H1 (cell line): Measurements from ENCODE around the gene FXYD3. TPM values are rescaled to one million over a fixed set of nuclear protein-coding genes. Genes with fewer than 3 reads are reported as not detected.

Experiments used
- CTCF ChIA-PET: fragments of 300-600 bp; sonication (Branson Sonifier 250); formaldehyde crosslinking; loops from one replicate; lab custom pipeline; 2021; ENCODE audit not compliant: partially characterized antibody; lab: Charles Lee
- POLR2A ChIA-PET: fragments of 300-600 bp; sonication (Branson Sonifier 250); formaldehyde crosslinking; loops from one replicate; lab custom pipeline; 2021; ENCODE audit warnings: inconsistent platforms; ENCODE audit not compliant: partially characterized antibody; lab: Charles Lee
- DNase-seq, 2 experiments: peaks; one replicate each; pipeline versions ENCODE4 v3.0.0 to v3.0.0-alpha.2; 2010 to 2022; ENCODE audit warnings: low spot score in 2 of 2, low read depth in 1 of 2, mixed read lengths in 1 of 2
- FAIRE-seq: peaks from 2 replicates; lab custom pipeline; 2011; peaks lifted over from hg19 to GRCh38; lab: Jason Lieb, UNC
- H2AFZ ChIP-seq: 2 replicates; pipeline ENCODE4 v1.8.1; 2012; ENCODE audit warnings: low read length, inconsistent platforms
- H2AK5ac ChIP-seq: 2 replicates; pipeline ENCODE4 v1.6.1; 2013; ENCODE audit warnings: low read depth, low read length
- H2BK120ac ChIP-seq: replicated peaks from 2 replicates; pipeline ENCODE3; 2013; ENCODE audit warnings: low read depth, low read length, inconsistent platforms
- H2BK12ac ChIP-seq: 2 replicates; pipeline ENCODE4 v1.6.1; 2013; ENCODE audit warnings: low read depth, low read length
- H2BK15ac ChIP-seq: 2 replicates; pipeline ENCODE4 v1.6.1; 2013; ENCODE audit warnings: low read length
- H2BK20ac ChIP-seq: 2 replicates; pipeline ENCODE4 v1.6.1; 2013; ENCODE audit warnings: low read length
- H2BK5ac ChIP-seq: 2 replicates; pipeline ENCODE4 v1.6.1; 2013; ENCODE audit warnings: low read depth, low read length
- H3K14ac ChIP-seq: 2 replicates; pipeline ENCODE4 v1.6.1; 2013; ENCODE audit warnings: inconsistent platforms; ENCODE audit not compliant: insufficient read length
- H3K18ac ChIP-seq: 2 replicates; pipeline ENCODE4 v1.6.1; 2013; ENCODE audit warnings: low read length; ENCODE audit errors: extremely low read depth
- H3K23ac ChIP-seq: 2 replicates; pipeline ENCODE4 v1.6.1; 2013; ENCODE audit warnings: inconsistent platforms; ENCODE audit not compliant: insufficient read length
- H3K23me2 ChIP-seq: 2 replicates; pipeline ENCODE4 v1.6.1; 2013; ENCODE audit warnings: low read depth, low read length
- H3K27ac ChIP-seq: 2 replicates; pipeline ENCODE4 v1.6.1; 2011; ENCODE audit warnings: low read depth, low read length, inconsistent platforms
- H3K27me3 ChIP-seq, 4 experiments: replicated peaks in 1 of 4; 1 replicate in 1 of 4; 2 replicates in 3 of 4; pipeline versions ENCODE4 v1.6.1 to v1.8.1; 2011 to 2013; ENCODE audit warnings: low read length in 3 of 4, mild to moderate bottlenecking in 3 of 4, inconsistent platforms in 2 of 4, mixed read lengths in 2 of 4, moderate library complexity in 1 of 4; ENCODE audit not compliant: control insufficient read depth in 3 of 4, insufficient read depth in 3 of 4; ENCODE audit errors: extremely low read depth in 1 of 4
- H3K36me3 ChIP-seq, 4 experiments: 2 replicates each; pipeline versions ENCODE4 v1.6.1 to v1.8.1; 2011 to 2013; ENCODE audit warnings: mild to moderate bottlenecking in 4 of 4, low read length in 3 of 4, moderate library complexity in 2 of 4, control low read depth in 1 of 4, inconsistent platforms in 1 of 4; ENCODE audit not compliant: insufficient read depth in 4 of 4, control insufficient read depth in 2 of 4
- H3K4ac ChIP-seq: replicated peaks from 2 replicates; pipeline ENCODE3; 2013; ENCODE audit warnings: low read length, low read depth, mixed read lengths, inconsistent platforms; ENCODE audit not compliant: insufficient read length
- H3K4me1 ChIP-seq, 4 experiments: replicated peaks in 1 of 4; 1 replicate in 1 of 4; 2 replicates in 3 of 4; pipeline versions ENCODE4 v1.6.1 to v1.8.1; 2011 to 2013; ENCODE audit warnings: low read length in 3 of 4, inconsistent platforms in 2 of 4, mixed read lengths in 1 of 4; ENCODE audit not compliant: insufficient read depth in 4 of 4, control insufficient read depth in 3 of 4
- H3K4me2 ChIP-seq, 2 experiments: 2 replicates each; pipeline versions ENCODE4 v1.6.1 to v1.8.1; 2011 to 2013; ENCODE audit warnings: low read depth in 2 of 2, low read length in 2 of 2, control low read depth in 1 of 2, inconsistent platforms in 1 of 2, mild to moderate bottlenecking in 1 of 2; ENCODE audit not compliant: insufficient read depth in 1 of 2
- H3K4me3 ChIP-seq, 4 experiments: fragments of 200-600, 300-600 bp in 1 of 4; sonication (generic), shearing (Covaris generic), sonication (Bioruptor Twin) in 1 of 4; 2 replicates each; pipeline versions ENCODE4 v1.5.1 to v1.8.1; 2011 to 2016; ENCODE audit warnings: low read length in 4 of 4, low read depth in 3 of 4, control low read depth in 2 of 4, inconsistent platforms in 2 of 4, mild to moderate bottlenecking in 2 of 4, mixed read lengths in 1 of 4, moderate library complexity in 1 of 4; ENCODE audit not compliant: insufficient read depth in 2 of 4; ENCODE audit errors: extremely low read depth in 1 of 4
- H3K56ac ChIP-seq: replicated peaks from 2 replicates; pipeline ENCODE3; 2013; ENCODE audit warnings: low read depth, mild to moderate bottlenecking, mixed read lengths, low read length, inconsistent platforms; ENCODE audit not compliant: insufficient read length
- H3K79me1 ChIP-seq: 2 replicates; pipeline ENCODE4 v1.6.1; 2013; ENCODE audit warnings: low read depth, low read length, control low read depth
- H3K79me2 ChIP-seq, 2 experiments: 2 replicates each; pipeline versions ENCODE4 v1.6.1 to v1.8.1; 2012 to 2013; ENCODE audit warnings: low read length in 2 of 2, mild to moderate bottlenecking in 2 of 2, inconsistent platforms in 1 of 2; ENCODE audit not compliant: insufficient read depth in 2 of 2, control insufficient read depth in 1 of 2
- H3K9ac ChIP-seq, 4 experiments: replicated peaks in 1 of 4; 1 replicate in 1 of 4; 2 replicates in 3 of 4; pipeline versions ENCODE4 v1.6.1 to v1.8.1; 2011 to 2013; ENCODE audit warnings: low read depth in 3 of 4, low read length in 3 of 4, control low read depth in 2 of 4, mild to moderate bottlenecking in 2 of 4, moderate library complexity in 2 of 4, inconsistent platforms in 1 of 4; ENCODE audit errors: extremely low read depth in 1 of 4
- H3K9me3 ChIP-seq, 2 experiments: 2 replicates each; pipeline versions ENCODE4 v1.6.1 to v1.8.1; 2012 to 2013; ENCODE audit warnings: mild to moderate bottlenecking in 2 of 2, moderate library complexity in 2 of 2, control low read depth in 1 of 2, inconsistent platforms in 1 of 2, low read depth in 1 of 2, low read length in 1 of 2, mixed read lengths in 1 of 2; ENCODE audit not compliant: insufficient read depth in 2 of 2
- H4K20me1 ChIP-seq, 2 experiments: replicated peaks in 1 of 2; 2 replicates each; pipeline versions ENCODE3 to v1.8.1; 2011 to 2013; ENCODE audit warnings: inconsistent platforms in 2 of 2, low read length in 2 of 2, mild to moderate bottlenecking in 1 of 2; ENCODE audit not compliant: insufficient read depth in 2 of 2, control insufficient read depth in 1 of 2
- H4K5ac ChIP-seq: 2 replicates; pipeline ENCODE4 v1.6.1; 2013; ENCODE audit warnings: low read length, low read depth, mixed read lengths, inconsistent platforms; ENCODE audit not compliant: insufficient read length
- H4K8ac ChIP-seq: 2 replicates; pipeline ENCODE4 v1.8.0; 2013; ENCODE audit warnings: mild to moderate bottlenecking, moderate library complexity, low read length, inconsistent platforms; ENCODE audit not compliant: insufficient read depth; ENCODE audit errors: extremely low read depth
- H4K91ac ChIP-seq: replicated peaks from 2 replicates; pipeline ENCODE3; 2013; ENCODE audit warnings: low read length, mixed read lengths, inconsistent platforms; ENCODE audit not compliant: insufficient read length
- CHD1 ChIP-seq: IDR thresholded peaks from 2 replicates; pipeline ENCODE4 v1.6.1; 2012; ENCODE audit warnings: low read depth, low read length, improper control_type of control experiment
- GABPA ChIP-seq: IDR thresholded peaks from 2 replicates; pipeline ENCODE4 v1.6.1; 2011; ENCODE audit warnings: mild to moderate bottlenecking, low read length, moderate library complexity, borderline replicate concordance; ENCODE audit not compliant: insufficient read depth
- RFX5 ChIP-seq: IDR thresholded peaks from 2 replicates; pipeline ENCODE4 v1.6.1; 2011; ENCODE audit warnings: low read depth, low read length, improper control_type of control experiment, borderline replicate concordance
- SIRT6 ChIP-seq: IDR thresholded peaks from one replicate; pipeline ENCODE4 v1.7.1; 2012; ENCODE audit warnings: low read length, inconsistent platforms
- SIX5 ChIP-seq: IDR thresholded peaks from 2 replicates; pipeline ENCODE4 v1.6.1; 2011; ENCODE audit warnings: mild to moderate bottlenecking, low read depth, low read length
- TEAD4 ChIP-seq: IDR thresholded peaks from 2 replicates; pipeline ENCODE4 v1.6.1; 2012; ENCODE audit warnings: low read depth, low read length, inconsistent platforms, mixed read lengths
- WGBS, 2 experiments: shearing (Covaris generic) in 1 of 2; methylation state at CpG; one replicate each; pipeline versions ENCODE4 v1.1.6 to v1.1.7; 2013 to 2015; ENCODE audit warnings: low lambda C conversion rate in 2 of 2, mixed read lengths in 2 of 2, inconsistent platforms in 1 of 2, low coverage in 1 of 2, missing lambda C conversion rate in 1 of 2; ENCODE audit not compliant: insufficient replicate concordance in 2 of 2, insufficient coverage in 1 of 2, insufficient read length in 1 of 2; ENCODE audit errors: extremely low coverage in 1 of 2, missing lambda C conversion rate in 1 of 2; 5-methylcytosine and 5-hydroxymethylcytosine counted together
- polyA plus RNA-seq, 7 experiments: library from polyadenylated mRNA; depleted of rRNA in 3 of 7; stranded (reverse) in 5 of 7; unstranded in 2 of 7; fragments of >200 nt in 5 of 7; fragments of 200-250 nt in 2 of 7; gene quantifications; 1 replicate in 5 of 7; 2 replicates in 1 of 7; 4 replicates in 1 of 7; pipeline versions ENCODE4 v1.2.1 to v1.2.3, GENCODE V29; 2011 to 2013; ENCODE audit warnings: missing spikeins in 2 of 7, mixed read lengths in 2 of 7
- total RNA-seq: library from RNA; stranded (reverse); fragmentation: NEBNext Ultra II Directional; extraction: Animal tissue kit (Norgen Biotek cat#: 25700); gene quantifications from 2 replicates; pipeline ENCODE4 v1.2.1, GENCODE V29; 2021
- TF ChIP-seq, protein P1 (sequence below): IDR thresholded peaks from 2 replicates; pipeline ENCODE4 v1.6.1; 2011; ENCODE audit warnings: low read length, improper control_type of control experiment
- TF ChIP-seq, protein P2 (sequence below): IDR thresholded peaks from 2 replicates; pipeline ENCODE4 v1.6.1; 2011; ENCODE audit warnings: low read depth, mild to moderate bottlenecking, low read length; ENCODE audit not compliant: insufficient read depth
- TF ChIP-seq, protein P3 (sequence below), 3 experiments: IDR thresholded peaks; 1 replicate in 2 of 3; 2 replicates in 1 of 3; pipeline versions ENCODE4 v1.5.1 to v1.6.1; 2011; ENCODE audit warnings: low read length in 3 of 3, mild to moderate bottlenecking in 3 of 3, inconsistent platforms in 2 of 3, low read depth in 1 of 3, moderate library complexity in 1 of 3; ENCODE audit not compliant: insufficient read depth in 1 of 3; ENCODE audit errors: control extremely low read depth in 1 of 3

FXYD3 gene
- total and polyA plus RNA-seq, 2 of the 8 experiments (the other 6 are each of a cell fraction or from before 2014, with no cell fraction given): 0.33 TPM; not detected in 1

DNA sequence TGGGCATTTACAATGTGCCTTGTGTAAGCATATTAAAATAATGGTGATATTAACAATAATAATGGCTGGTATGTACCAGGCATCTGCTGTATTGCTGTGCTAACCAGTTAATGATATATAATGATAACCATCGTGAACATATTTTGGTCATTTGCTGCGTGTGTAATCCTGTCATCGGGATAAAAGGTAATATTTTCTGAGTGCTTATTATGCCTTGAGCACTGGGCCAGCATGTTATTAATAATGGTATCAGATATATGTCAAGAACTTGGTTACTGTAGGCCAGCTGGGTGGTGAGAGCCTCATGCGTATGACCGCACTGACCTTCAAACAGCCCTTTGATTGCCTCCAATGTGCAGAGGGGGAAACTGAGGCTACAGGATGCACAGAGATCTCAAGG, 22.2 kb upstream of the FXYD3 start:
- Histone ChIP-seq H2BK20ac (no peak overlapping the region), H4K20me1 (no peaks in the 10 kb centered on the region), H3K79me2 (no peaks in the 10 kb centered on the region), H3K9me3 (no peaks in the 10 kb centered on the region), H3K4me1 (peaks cover 3 to 9% (median 6%) of the 10 kb centered on the region in 4 experiments; a peak in 6 of 7 replicates), H2AK5ac (no peak overlapping the region; the same call in 1 of the 2 replicates), H2BK120ac (no peak overlapping the region), H4K8ac (no peak overlapping the region), H3K14ac (no peak overlapping the region), H3K9ac (no peak overlapping the region), H2BK12ac (no peak overlapping the region), H3K23ac (no peak overlapping the region), H2BK15ac (no peak overlapping the region), H2BK5ac (no peak overlapping the region), H3K4me3 (no peak overlapping the region), H3K27me3 (no peaks in the 10 kb centered on the region), H3K4me2 (no peak overlapping the region), H3K4ac (no peak overlapping the region), H3K79me1 (no peaks in the 10 kb centered on the region), H3K56ac (no peak overlapping the region), H2AFZ (no peak overlapping the region), H4K5ac (no peak overlapping the region), H4K91ac (no peak overlapping the region), H3K23me2 (peaks cover 5% of the 10 kb centered on the region; the same call in 1 of the 2 replicates)
- CTCF ChIA-PET: interaction anchor here (0.9 to 5.1 kb wide), 6 partner anchors 10 to 50 kb away, joined by 3 to 56 read pairs (median 6); partner anchors contain the start of gene LGI4
- POLR2A ChIA-PET: interaction anchor here (1.0 kb wide), 1 partner anchor 38 kb away, joined by 3 read pairs; no protein-coding TSS in a partner anchor
- no peak for DNase-seq
- FAIRE-seq: no peak
- TF ChIP-seq SIRT6 (no peak), CHD1 (no peak), GABPA (no peak), TEAD4 (no peak), SIX5 (no peak), RFX5 (no peak)
- TF ChIP-seq, protein P1, sequence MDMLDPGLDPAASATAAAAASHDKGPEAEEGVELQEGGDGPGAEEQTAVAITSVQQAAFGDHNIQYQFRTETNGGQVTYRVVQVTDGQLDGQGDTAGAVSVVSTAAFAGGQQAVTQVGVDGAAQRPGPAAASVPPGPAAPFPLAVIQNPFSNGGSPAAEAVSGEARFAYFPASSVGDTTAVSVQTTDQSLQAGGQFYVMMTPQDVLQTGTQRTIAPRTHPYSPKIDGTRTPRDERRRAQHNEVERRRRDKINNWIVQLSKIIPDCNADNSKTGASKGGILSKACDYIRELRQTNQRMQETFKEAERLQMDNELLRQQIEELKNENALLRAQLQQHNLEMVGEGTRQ: no peak
- TF ChIP-seq, protein P2, sequence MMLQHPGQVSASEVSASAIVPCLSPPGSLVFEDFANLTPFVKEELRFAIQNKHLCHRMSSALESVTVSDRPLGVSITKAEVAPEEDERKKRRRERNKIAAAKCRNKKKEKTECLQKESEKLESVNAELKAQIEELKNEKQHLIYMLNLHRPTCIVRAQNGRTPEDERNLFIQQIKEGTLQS: no peak
- TF ChIP-seq, protein P3, sequence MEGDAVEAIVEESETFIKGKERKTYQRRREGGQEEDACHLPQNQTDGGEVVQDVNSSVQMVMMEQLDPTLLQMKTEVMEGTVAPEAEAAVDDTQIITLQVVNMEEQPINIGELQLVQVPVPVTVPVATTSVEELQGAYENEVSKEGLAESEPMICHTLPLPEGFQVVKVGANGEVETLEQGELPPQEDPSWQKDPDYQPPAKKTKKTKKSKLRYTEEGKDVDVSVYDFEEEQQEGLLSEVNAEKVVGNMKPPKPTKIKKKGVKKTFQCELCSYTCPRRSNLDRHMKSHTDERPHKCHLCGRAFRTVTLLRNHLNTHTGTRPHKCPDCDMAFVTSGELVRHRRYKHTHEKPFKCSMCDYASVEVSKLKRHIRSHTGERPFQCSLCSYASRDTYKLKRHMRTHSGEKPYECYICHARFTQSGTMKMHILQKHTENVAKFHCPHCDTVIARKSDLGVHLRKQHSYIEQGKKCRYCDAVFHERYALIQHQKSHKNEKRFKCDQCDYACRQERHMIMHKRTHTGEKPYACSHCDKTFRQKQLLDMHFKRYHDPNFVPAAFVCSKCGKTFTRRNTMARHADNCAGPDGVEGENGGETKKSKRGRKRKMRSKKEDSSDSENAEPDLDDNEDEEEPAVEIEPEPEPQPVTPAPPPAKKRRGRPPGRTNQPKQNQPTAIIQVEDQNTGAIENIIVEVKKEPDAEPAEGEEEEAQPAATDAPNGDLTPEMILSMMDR (IDR thresholded peaks at IDR 0.05; ENCODE audit: control extremely low read depth in 1 of 3, insufficient read depth in 1 of 3, low read depth in 1 of 3, low read length in 3 of 3): no peak
- TF ChIP-seq, all 59 proteins: peak for 0
- 96% methylated on average over 5 of the region's 5 CpGs; no CpG with 5 or more reads in 1 of the 2 experiments for WGBS, 2 experiments
- no peaks in the 10 kb centered on the region for H3K36me3 ChIP-seq
- H3K18ac ChIP-seq: no peak overlapping the region
- H3K27ac ChIP-seq: no peak overlapping the region
